Effector memory CD4-positive, alpha-beta T cell (primary cell): ENCODE results near the gene ZNF789.

Experiments used
- DNase-seq, 3 donors: peaks; one replicate each; pipeline ENCODE4 v3.0.0-alpha.2; 2020
- H3K27ac ChIP-seq: 2 replicates; pipeline ENCODE4 v1.7.0; 2013; ENCODE audit warnings: mild to moderate bottlenecking, low read length, moderate library complexity; ENCODE audit not compliant: insufficient read depth, poor library complexity, severe bottlenecking
- H3K27me3 ChIP-seq: replicated peaks from 2 replicates; pipeline ENCODE4 v1.7.0; 2013; ENCODE audit warnings: mild to moderate bottlenecking, low read length; ENCODE audit not compliant: insufficient read depth, control insufficient read depth, poor library complexity, severe bottlenecking
- H3K36me3 ChIP-seq: 2 replicates; pipeline ENCODE4 v1.7.0; 2013; ENCODE audit warnings: mild to moderate bottlenecking, low read length, moderate library complexity; ENCODE audit not compliant: control insufficient read depth, insufficient read depth
- H3K4me1 ChIP-seq: 2 replicates; pipeline ENCODE4 v1.7.0; 2013; ENCODE audit warnings: low read length, mild to moderate bottlenecking; ENCODE audit not compliant: control insufficient read depth, insufficient read depth, poor library complexity, severe bottlenecking
- H3K4me3 ChIP-seq: 2 replicates; pipeline ENCODE4 v1.7.0; 2013; ENCODE audit warnings: low read length, low read depth, mild to moderate bottlenecking; ENCODE audit not compliant: insufficient read depth, poor library complexity, severe bottlenecking
- H3K9me3 ChIP-seq: 2 replicates; pipeline ENCODE4 v1.7.0; 2013; ENCODE audit warnings: mild to moderate bottlenecking, low read length, moderate library complexity; ENCODE audit not compliant: control insufficient read depth

The ZNF789 gene

DNA sequence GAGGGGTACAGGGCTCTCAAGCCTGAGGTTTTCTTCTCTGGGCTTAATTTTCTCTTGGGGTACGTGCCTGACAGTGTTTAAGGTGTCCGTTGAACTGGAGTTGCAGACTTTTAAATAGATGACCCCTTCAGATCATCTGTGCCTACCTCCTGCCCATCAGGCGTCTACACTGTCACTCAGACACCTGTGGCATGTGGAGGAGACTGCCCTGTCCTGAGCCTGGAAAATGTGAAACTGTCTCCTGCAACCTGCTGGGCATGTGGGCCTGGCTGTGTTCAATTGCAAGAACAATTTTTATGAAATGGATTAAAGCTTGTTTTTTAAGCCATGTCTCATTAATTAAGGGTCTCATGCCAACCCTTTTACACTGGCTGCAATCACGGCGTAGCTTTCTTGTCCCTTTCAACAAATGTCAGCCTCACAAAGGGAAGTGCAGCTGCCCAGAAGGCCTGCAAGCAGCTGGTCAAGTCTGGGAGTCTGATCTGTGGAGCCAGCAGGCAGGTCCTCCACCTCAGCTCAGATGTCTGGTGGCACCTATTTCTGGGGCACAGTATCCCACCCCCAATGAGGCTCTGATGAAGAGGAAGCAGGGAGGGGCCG lies 15.5 kb upstream of the ZNF789 start:
- no peak for DNase-seq
- H3K27ac ChIP-seq = no peak overlapping the region
- no peak overlapping the region for H3K4me3 ChIP-seq
- H3K9me3 ChIP-seq = no peaks in the 10 kb centered on the region
- H3K27me3 ChIP-seq = no peaks in the 10 kb centered on the region
- peaks cover 76% of the 10 kb centered on the region for H3K36me3 ChIP-seq
- no peaks in the 10 kb centered on the region for H3K4me1 ChIP-seq

DNA sequence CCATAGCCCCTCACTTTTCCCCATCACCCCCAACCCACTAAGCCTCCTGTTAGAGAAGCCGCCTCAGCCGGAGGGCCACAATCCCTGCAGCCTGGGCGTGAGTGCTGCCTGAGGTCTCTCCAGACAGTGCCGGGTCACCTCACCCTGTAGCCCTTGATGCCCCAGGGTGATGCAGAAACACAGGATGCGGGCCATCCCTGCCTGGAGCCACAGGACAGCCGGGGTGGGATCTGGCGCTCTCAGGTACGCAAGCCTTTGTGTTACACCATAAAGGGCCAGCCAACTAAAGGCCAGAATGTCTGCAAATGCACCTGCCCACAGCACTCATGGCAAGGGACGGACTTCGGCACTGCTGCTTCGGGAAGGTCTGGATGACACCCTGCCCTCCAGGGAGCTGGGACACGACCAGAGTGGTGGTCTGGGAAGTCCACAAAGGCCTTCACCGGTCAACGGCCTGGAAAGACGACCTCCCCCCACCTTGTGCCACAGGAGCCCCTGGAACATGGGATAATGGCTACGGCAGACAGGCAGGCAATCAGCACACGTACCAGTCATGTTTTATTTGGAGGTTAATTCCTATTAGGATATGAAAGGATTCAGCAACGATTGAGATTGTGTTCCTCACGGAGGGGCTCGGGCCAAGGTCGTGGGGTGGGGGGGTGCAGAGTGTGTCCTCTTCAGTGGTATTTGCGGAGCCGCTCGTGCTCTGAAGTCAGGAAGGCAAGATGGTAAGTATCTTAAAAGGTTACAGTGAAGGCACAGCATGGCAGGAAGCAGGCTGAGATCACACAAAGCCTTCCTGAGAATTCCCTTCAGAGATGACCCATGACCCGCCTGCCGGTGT lies 14.8 kb upstream of the ZNF789 start:
- H3K4me3 ChIP-seq = no peak overlapping the region
- DNase-seq = no peak

DNA sequence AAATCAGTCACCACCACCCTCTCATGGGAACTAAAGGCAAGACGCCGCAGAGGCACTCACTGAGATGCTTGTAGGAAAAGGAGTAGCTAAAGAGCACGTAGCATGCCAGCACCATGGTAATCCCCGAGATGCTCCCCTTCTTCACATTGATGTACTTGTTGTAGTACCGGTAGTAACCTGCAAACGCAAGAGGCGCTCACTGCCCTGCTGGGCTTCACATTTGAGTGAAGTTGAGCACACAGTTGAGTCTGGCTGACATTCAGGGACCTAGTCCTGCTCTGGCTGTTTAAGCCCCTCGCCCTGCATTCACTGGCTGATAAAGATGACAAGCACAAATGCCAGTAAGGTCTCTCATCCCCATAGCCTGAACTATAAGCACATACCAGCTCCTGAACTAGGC lies 13.6 kb upstream of the ZNF789 start:
- Histone ChIP-seq H3K4me1 (peaks cover 2% of the 10 kb centered on the region), H3K4me3 (no peak overlapping the region), H3K36me3 (peaks cover 64% of the 10 kb centered on the region), H3K27ac (no peak overlapping the region), H3K9me3 (no peaks in the 10 kb centered on the region), H3K27me3 (no peaks in the 10 kb centered on the region)
- DNase-seq = no peak

More for the DNA sequence above, 14.8 kb upstream of the ZNF789 start:
- Histone ChIP-seq H3K27ac (no peak overlapping the region), H3K9me3 (no peaks in the 10 kb centered on the region), H3K27me3 (no peaks in the 10 kb centered on the region), H3K4me1 (peaks cover under 1% of the 10 kb centered on the region), H3K36me3 (peaks cover 70% of the 10 kb centered on the region)

DNA sequence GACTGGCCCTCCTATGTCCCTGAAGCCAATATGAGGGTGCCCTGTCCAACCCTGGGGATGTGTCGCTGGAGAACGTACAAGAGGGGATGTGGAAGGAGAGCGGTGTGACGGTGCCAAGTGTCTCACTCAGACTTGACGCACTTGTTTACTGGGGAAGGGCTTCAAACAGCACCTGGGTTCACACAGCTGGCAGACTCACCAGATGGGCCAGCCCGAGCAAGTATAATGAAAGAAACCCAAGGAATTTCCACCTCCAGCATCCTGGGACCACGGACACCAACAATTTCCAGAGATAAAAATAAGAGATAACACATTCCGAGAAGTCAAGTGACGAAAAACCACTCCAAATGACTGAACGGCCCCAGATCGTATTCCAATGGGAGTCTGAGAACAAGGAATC lies 12.0 kb upstream of the ZNF789 start:
- no peak overlapping the region for H3K4me3 ChIP-seq
- H3K36me3 ChIP-seq = peaks cover 50% of the 10 kb centered on the region
- H3K9me3 ChIP-seq = no peaks in the 10 kb centered on the region
- no peak overlapping the region for H3K27ac ChIP-seq
- no peaks in the 10 kb centered on the region for H3K27me3 ChIP-seq
- no peak for DNase-seq
- peaks cover 13% of the 10 kb centered on the region for H3K4me1 ChIP-seq

DNA sequence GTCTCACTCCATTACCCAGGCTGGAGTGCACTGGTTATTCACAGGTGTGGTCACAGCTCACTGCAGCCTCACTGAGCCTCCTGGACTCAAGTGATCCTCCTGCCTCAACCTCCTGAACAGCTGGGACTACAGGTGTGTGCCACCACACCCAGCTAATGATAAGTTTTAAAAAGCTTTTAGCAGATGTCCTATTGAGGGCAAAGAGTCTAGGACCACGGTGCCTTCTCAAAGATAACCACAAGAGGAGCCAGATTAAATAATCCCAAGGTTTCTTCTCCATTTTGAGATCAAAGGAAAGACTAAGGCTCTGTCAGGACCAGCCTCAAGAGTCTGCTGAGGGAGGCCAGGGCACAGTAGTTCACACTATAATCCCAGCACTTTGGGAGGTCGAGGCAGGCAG lies 11.5 kb upstream of the ZNF789 start:
- no peak overlapping the region for H3K27ac ChIP-seq
- no peak for DNase-seq
- H3K9me3 ChIP-seq = no peaks in the 10 kb centered on the region
- no peak overlapping the region for H3K4me3 ChIP-seq
- peaks cover 16% of the 10 kb centered on the region for H3K4me1 ChIP-seq
- no peaks in the 10 kb centered on the region for H3K27me3 ChIP-seq
- peaks cover 46% of the 10 kb centered on the region for H3K36me3 ChIP-seq

DNA sequence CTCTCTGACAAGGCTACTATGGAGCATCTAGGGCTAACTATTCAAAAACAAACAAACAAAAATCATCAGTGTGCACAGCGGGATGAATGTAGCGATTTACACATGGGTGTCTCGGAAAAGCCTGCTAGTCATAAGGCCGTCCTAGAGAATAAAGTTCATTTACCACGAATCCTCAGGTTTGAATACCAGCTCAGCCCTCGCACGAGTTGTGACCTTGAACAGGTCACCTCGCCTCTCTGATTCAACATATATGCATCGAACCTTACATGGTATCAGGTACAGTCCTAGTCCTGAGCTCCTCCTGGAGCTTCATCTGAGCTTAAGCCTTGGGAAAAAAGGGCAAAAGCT lies 7.3 kb upstream of the ZNF789 start:
- DNase-seq = no peak
- H3K36me3 ChIP-seq = peaks cover 10% of the 10 kb centered on the region
- H3K9me3 ChIP-seq = no peaks in the 10 kb centered on the region
- peak overlapping the region; percentile 97 for H3K4me3 ChIP-seq
- peaks cover 19% of the 10 kb centered on the region for H3K4me1 ChIP-seq
- peak overlapping the region; percentile 82 for H3K27ac ChIP-seq
- H3K27me3 ChIP-seq = no peaks in the 10 kb centered on the region

DNA sequence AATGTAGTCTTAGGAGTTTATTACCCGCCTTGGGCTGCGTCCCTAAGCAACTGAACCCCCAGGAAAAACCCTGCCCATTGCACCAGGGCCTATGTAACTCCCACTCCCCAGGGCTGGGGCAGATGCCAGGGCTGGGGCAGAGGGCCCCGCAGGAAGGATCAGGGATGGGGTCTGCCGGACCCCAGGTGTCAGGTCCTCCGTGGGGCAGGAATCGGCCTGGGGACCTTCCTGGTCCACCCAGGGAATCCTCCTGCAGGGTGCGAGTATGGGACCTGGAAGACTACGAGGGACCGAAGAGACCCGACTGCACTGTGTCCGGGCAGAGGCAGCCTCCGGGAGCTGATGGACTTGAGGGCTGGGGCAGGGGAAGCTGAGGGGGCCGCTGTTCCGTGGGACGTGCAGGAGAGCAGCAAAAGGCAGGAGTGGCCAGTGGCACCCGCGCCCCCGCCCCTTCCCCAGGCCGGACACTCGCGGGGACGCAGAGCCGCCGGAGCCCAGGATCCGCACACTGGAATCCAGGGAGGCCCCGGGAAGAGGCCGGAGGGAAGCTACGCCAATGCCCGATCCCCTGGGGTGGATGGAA lies 4.3 kb upstream of the ZNF789 start:
- peaks cover 4% of the 10 kb centered on the region for H3K36me3 ChIP-seq
- H3K9me3 ChIP-seq = no peaks in the 10 kb centered on the region
- DNase-seq = no peak
- no peaks in the 10 kb centered on the region for H3K27me3 ChIP-seq
- no peak overlapping the region for H3K4me3 ChIP-seq
- peaks cover 17% of the 10 kb centered on the region for H3K4me1 ChIP-seq
- H3K27ac ChIP-seq = no peak overlapping the region

DNA sequence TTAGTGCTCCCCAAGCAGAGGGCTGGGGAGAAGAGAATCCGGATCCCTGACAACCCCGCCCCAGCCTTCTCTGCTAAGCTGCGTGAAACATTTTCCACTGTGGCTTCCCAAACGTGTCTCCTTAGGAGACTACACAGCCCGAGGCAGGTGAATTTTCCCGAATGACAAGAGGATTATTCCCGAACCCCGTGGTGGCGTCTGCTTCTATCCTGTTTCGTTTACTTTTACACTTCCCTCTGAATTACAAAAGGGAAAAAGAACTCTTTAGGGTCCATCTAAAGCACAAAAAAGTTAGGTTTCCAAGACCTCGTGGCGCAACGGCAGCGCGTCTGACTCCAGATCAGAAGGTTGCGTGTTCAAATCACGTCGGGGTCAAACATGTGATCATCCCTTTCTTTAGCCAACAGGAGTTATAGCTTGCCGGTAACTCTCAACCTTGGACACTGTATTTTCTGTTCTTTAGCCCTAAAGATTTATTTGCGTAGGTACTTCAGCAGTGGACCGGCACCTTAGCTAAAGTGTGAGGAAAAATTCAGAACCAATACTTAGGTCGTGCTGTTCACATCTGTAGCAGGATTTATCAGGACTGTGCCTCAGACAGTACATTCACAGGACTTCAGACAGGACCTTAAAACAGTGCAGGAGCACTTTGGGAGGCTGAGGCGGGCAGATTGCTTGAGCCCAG lies 3.2 kb upstream of the ZNF789 start:
- Histone ChIP-seq H3K9me3 (no peaks in the 10 kb centered on the region), H3K4me1 (peaks cover 17% of the 10 kb centered on the region), H3K27me3 (no peaks in the 10 kb centered on the region), H3K27ac (no peak overlapping the region), H3K36me3 (no peaks in the 10 kb centered on the region), H3K4me3 (no peak overlapping the region)
- no peak for DNase-seq

DNA sequence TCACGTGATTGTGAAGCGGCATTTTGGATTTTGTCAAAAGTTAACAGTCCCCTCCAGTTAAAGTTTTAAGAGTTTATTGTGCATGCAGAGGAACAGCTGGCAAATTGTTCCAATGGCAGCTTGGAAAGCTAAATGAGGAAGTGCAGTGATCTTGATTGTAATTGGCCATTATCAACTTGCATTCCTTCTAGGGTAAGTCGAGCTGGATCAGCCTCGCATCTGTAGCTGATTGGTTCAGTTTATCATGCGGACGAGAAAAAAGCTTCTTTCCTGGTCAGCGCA lies 566 bp downstream of the ZNF789 start:
- DNase-seq = no peak
- H3K4me3 ChIP-seq = peak overlapping the region; percentile 84
- H3K27ac ChIP-seq = peak overlapping the region; percentile 73
- H3K9me3 ChIP-seq = no peaks in the 10 kb centered on the region
- peaks cover 3% of the 10 kb centered on the region for H3K4me1 ChIP-seq
- no peaks in the 10 kb centered on the region for H3K36me3 ChIP-seq
- H3K27me3 ChIP-seq = no peaks in the 10 kb centered on the region

DNA sequence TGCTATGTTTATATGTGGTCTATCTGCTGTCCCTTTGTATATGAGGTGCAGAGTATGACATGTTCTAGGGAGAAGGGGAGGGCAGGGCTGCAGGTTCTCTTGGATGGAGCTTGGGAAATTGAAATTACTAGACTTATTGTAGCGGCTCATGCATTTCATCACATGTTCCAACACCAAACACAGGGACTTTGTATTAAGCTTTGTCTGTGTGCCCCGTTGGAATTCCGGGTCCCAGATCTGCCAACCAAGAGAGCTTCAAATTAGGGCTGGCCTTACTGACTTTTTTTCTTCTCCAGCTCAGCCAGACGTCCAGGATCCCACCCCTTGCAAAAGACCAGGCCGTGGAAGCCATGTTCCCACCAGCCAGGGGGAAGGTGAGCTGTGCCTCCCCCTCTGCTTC lies 3.4 kb downstream of the ZNF789 start:
- Histone ChIP-seq H3K4me3 (no peak overlapping the region), H3K9me3 (no peaks in the 10 kb centered on the region), H3K27me3 (no peaks in the 10 kb centered on the region), H3K4me1 (peaks cover 14% of the 10 kb centered on the region), H3K36me3 (no peaks in the 10 kb centered on the region), H3K27ac (no peak overlapping the region)
- no peak for DNase-seq
